Muscle of leg (tissue), 11 donors: ENCODE data around the gene HUNK. TPM values are rescaled to one million over a fixed set of nuclear protein-coding genes. Genes with fewer than 3 reads are reported as not detected.

ENCODE experiments used
- DNase-seq: peaks from one replicate; pipeline ENCODE4 v3.0.0; 2013
- H3K27ac ChIP-seq: one replicate; pipeline ENCODE4 v1.5.1; 2013; ENCODE audit warnings: mild to moderate bottlenecking, low read length, control low read depth
- H3K27me3 ChIP-seq: one replicate; pipeline ENCODE4 v1.6.1; 2013; ENCODE audit warnings: low read length; ENCODE audit not compliant: control insufficient read depth, insufficient read depth
- H3K36me3 ChIP-seq: one replicate; pipeline ENCODE4 v1.6.1; 2013; ENCODE audit warnings: low read length; ENCODE audit not compliant: control insufficient read depth, insufficient read depth
- H3K4me1 ChIP-seq: one replicate; pipeline ENCODE4 v1.6.1; 2013; ENCODE audit warnings: low read length; ENCODE audit not compliant: control insufficient read depth, insufficient read depth
- H3K4me3 ChIP-seq: one replicate; pipeline ENCODE4 v1.5.1; 2013; ENCODE audit warnings: low read length, control low read depth
- H3K9me3 ChIP-seq: replicated peaks from 2 replicates; pipeline ENCODE4 v1.6.1; 2013; ENCODE audit warnings: low read depth, low read length; ENCODE audit not compliant: control insufficient read depth
- WGBS: methylation state at CpG from one replicate; pipeline ENCODE4 v1.1.5; 2013; ENCODE audit warnings: missing lambda C conversion rate; ENCODE audit not compliant: insufficient coverage; 5-methylcytosine and 5-hydroxymethylcytosine counted together
- polyA plus RNA-seq, 8 donors: library from polyadenylated mRNA; unstranded; fragments of 120-200 nt; gene quantifications; one replicate each; pipeline versions ENCODE4 v1.2.1 to v1.2.3, GENCODE V29; 2013; ENCODE audit warnings: inconsistent platforms in 1 of 8, low replicate concordance in 1 of 8; ENCODE audit not compliant: insufficient read length in 8 of 8, insufficient read depth in 1 of 8
- total RNA-seq: library from RNA; stranded (reverse); fragments of 120-200 nt; gene quantifications from one replicate; pipeline ENCODE4 v1.2.4, GENCODE V29; 2013

HUNK gene
- total and polyA plus RNA-seq, 9 donors, result 3.9 to 11.8 (median 7.4) TPM

GRCh38 chr21:31929548-31929947, 56.7 kb downstream of the HUNK start:
- H3K36me3 ChIP-seq, result peaks cover 7% of the 10 kb centered on the region
- no peak overlapping the region for H3K27ac ChIP-seq
- no peak overlapping the region for H3K4me3 ChIP-seq
- no peaks in the 10 kb centered on the region for H3K27me3 ChIP-seq
- no CpG with 5 or more reads among the region's 7 CpGs for WGBS
- peaks cover 6% of the 10 kb centered on the region for H3K4me1 ChIP-seq
- H3K9me3 ChIP-seq, result peaks cover 2% of the 10 kb centered on the region
- DNase-seq, result no peak

- Histone ChIP-seq H3K4me3 (no peak overlapping the region), H3K27ac (no peak overlapping the region), H3K4me1 (peaks cover 6% of the 10 kb centered on the region), H3K9me3 (peaks cover 2% of the 10 kb centered on the region), H3K36me3 (peaks cover 5% of the 10 kb centered on the region), H3K27me3 (no peaks in the 10 kb centered on the region)
- WGBS, result 76% methylated on average over 3 of the region's 7 CpGs
- DNase-seq, result no peak
These were observed 57.2 kb downstream of the HUNK start for GRCh38 chr21:31930001-31930400.

- Histone ChIP-seq H3K27me3 (no peaks in the 10 kb centered on the region), H3K4me1 (peaks cover 6% of the 10 kb centered on the region), H3K9me3 (no peaks in the 10 kb centered on the region), H3K27ac (no peak overlapping the region), H3K36me3 (no peaks in the 10 kb centered on the region), H3K4me3 (no peak overlapping the region)
- DNase-seq, result no peak
- 86% methylated on average over 21 of the region's 23 CpGs for WGBS
These were observed 59.0 kb downstream of the HUNK start for GRCh38 chr21:31931644-31932469.

- H3K9me3 ChIP-seq, result no peaks in the 10 kb centered on the region
- no CpG with 5 or more reads among the region's 1 CpG for WGBS
- H3K27me3 ChIP-seq, result no peaks in the 10 kb centered on the region
- no peak for DNase-seq
- H3K36me3 ChIP-seq, result no peaks in the 10 kb centered on the region
- H3K4me1 ChIP-seq, result peaks cover 6% of the 10 kb centered on the region
- H3K27ac ChIP-seq, result no peak overlapping the region
- H3K4me3 ChIP-seq, result no peak overlapping the region
These were observed 59.6 kb downstream of the HUNK start for GRCh38 chr21:31932470-31932764.

GRCh38 chr21:31937303-31937702, 64.5 kb downstream of the HUNK start:
- H3K27ac ChIP-seq, result no peak overlapping the region
- H3K9me3 ChIP-seq, result no peaks in the 10 kb centered on the region
- DNase-seq, result no peak
- 60% methylated on average over 1 of the region's 2 CpGs for WGBS
- no peaks in the 10 kb centered on the region for H3K27me3 ChIP-seq
- H3K36me3 ChIP-seq, result peaks cover 3% of the 10 kb centered on the region
- H3K4me1 ChIP-seq, result no peaks in the 10 kb centered on the region
- H3K4me3 ChIP-seq, result no peak overlapping the region

- 93% methylated on average over 7 of the region's 15 CpGs for WGBS
- Histone ChIP-seq H3K4me3 (no peak overlapping the region), H3K4me1 (no peaks in the 10 kb centered on the region), H3K9me3 (no peaks in the 10 kb centered on the region), H3K27me3 (no peaks in the 10 kb centered on the region), H3K27ac (no peak overlapping the region), H3K36me3 (peaks cover 4% of the 10 kb centered on the region)
- no peak for DNase-seq
These were observed 65.8 kb downstream of the HUNK start for GRCh38 chr21:31938330-31939301.

GRCh38 chr21:31941694-31942093, 68.9 kb downstream of the HUNK start:
- no peaks in the 10 kb centered on the region for H3K9me3 ChIP-seq
- peaks cover 12% of the 10 kb centered on the region for H3K4me1 ChIP-seq
- H3K27ac ChIP-seq, result no peak overlapping the region
- DNase-seq, result no peak
- WGBS, result 79% methylated on average over 6 of the region's 6 CpGs
- H3K4me3 ChIP-seq, result no peak overlapping the region
- H3K36me3 ChIP-seq, result peaks cover 10% of the 10 kb centered on the region
- no peaks in the 10 kb centered on the region for H3K27me3 ChIP-seq

GRCh38 chr21:31943561-31943960, 70.7 kb downstream of the HUNK start:
- Histone ChIP-seq H3K27me3 (no peaks in the 10 kb centered on the region), H3K9me3 (no peaks in the 10 kb centered on the region), H3K36me3 (peaks cover 27% of the 10 kb centered on the region), H3K27ac (no peak overlapping the region), H3K4me1 (peaks cover 12% of the 10 kb centered on the region), H3K4me3 (no peak overlapping the region)
- no CpG with 5 or more reads among the region's 1 CpG for WGBS
- no peak for DNase-seq

GRCh38 chr21:31945141-31945540, 72.3 kb downstream of the HUNK start:
- H3K4me1 ChIP-seq, result peaks cover 12% of the 10 kb centered on the region
- WGBS, result 44% methylated on average over 2 of the region's 5 CpGs

GRCh38 chr21:31945546-31945945, 72.7 kb downstream of the HUNK start:
- peak overlapping the region; percentile 83 for H3K27ac ChIP-seq
- H3K4me3 ChIP-seq, result no peak overlapping the region
- no peaks in the 10 kb centered on the region for H3K9me3 ChIP-seq
- peaks cover 32% of the 10 kb centered on the region for H3K36me3 ChIP-seq
- peaks cover 12% of the 10 kb centered on the region for H3K4me1 ChIP-seq
- peak; percentile 98 for DNase-seq
- 0% methylated on average over 1 of the region's 4 CpGs for WGBS
- H3K27me3 ChIP-seq, result no peaks in the 10 kb centered on the region

More at GRCh38 chr21:31945141-31945540, 72.3 kb downstream of the HUNK start:
- Histone ChIP-seq H3K9me3 (no peaks in the 10 kb centered on the region), H3K4me3 (no peak overlapping the region), H3K36me3 (peaks cover 34% of the 10 kb centered on the region), H3K27ac (peak overlapping the region; percentile 83), H3K27me3 (no peaks in the 10 kb centered on the region)
- no peak for DNase-seq
